LHCN-M2 (cell line): Measurements from ENCODE around the gene RNF182. TPM values are rescaled to one million over a fixed set of nuclear protein-coding genes. Genes with fewer than 3 reads are reported as not detected.
"Not testable (repeated sequence)": the region's sequence is repeated elsewhere in the genome, so short reads cannot be mapped to it uniquely, and the experiment has no call there.

Source experiments
- DNase-seq: peaks from one replicate; pipeline ENCODE4 v3.0.0-alpha.2; 2012; ENCODE audit warnings: low read depth
- total RNA-seq: library from RNA; depleted of rRNA; stranded (reverse); fragments of >200 nt; gene quantifications from 2 replicates; pipeline ENCODE4 v1.2.3, GENCODE V29; 2014

RNF182 gene
- total RNA-seq, 1 experiment from 2014 or later = 2.1 TPM

DNA sequence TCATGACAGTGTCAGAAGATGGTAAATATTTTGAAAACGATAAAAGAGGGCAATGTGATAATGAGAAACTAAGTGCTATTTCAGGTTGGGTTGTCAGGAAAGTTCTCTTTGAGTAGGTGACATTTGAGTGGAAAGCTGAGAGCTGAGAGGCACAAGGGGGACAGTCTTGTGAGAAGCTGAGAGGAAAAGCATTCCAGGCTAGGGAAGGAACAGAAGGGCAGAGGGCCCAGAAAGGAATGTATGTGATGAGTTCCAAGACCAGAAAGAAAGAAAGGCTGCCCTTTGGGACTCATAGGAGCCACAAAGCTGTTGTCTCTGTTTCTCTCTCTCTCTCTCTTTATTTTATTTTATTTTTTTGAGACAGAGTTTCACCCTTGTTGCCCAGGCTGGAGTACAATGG lies 7.6 kb upstream of the RNF182 start:
- DNase-seq = no peak

GRCh38 chr6:13918686-13919250 lies 6.0 kb upstream of the RNF182 start:
- no peak for DNase-seq

DNA sequence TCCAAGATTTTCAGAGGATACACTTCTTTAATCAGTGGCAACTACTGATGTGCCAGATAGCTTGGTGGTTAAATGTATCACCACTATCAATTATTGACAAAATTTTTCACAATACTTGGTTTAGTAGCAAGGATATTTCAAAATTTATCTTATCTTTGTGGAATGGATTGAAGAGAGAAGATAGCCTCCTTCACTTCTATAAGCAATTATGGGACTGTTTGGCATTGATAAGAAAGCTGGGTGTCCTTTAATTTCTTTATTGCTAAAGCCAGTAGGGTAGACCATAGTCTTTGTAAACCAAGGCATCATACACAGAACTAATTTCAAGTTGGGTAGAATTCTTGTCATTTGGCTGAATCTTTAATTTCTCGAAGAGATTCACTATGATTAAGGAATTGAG lies 4.9 kb upstream of the RNF182 start:
- DNase-seq = no peak

GRCh38 chr6:13920552-13920951 lies 4.2 kb upstream of the RNF182 start:
- no peak for DNase-seq

DNA sequence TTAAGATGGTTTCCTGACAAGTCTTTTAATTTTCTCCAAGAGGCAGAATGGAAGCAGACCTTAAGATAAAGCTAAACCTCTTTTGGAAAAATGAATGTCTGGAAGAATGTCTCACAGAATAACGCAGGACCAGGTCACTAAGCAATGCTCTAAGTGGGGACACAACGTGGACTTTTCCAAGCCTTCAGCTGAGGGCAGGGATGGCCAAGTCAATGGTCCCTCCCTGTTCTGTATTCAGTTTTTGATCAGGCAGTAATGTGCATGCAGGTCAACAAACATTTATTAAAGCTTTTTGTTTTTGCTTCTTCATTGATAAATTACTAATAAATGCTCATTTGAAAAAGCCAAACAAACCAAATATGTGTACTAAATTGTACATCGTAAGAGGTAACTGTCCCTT lies 2.0 kb upstream of the RNF182 start:
- no peak for DNase-seq

DNA sequence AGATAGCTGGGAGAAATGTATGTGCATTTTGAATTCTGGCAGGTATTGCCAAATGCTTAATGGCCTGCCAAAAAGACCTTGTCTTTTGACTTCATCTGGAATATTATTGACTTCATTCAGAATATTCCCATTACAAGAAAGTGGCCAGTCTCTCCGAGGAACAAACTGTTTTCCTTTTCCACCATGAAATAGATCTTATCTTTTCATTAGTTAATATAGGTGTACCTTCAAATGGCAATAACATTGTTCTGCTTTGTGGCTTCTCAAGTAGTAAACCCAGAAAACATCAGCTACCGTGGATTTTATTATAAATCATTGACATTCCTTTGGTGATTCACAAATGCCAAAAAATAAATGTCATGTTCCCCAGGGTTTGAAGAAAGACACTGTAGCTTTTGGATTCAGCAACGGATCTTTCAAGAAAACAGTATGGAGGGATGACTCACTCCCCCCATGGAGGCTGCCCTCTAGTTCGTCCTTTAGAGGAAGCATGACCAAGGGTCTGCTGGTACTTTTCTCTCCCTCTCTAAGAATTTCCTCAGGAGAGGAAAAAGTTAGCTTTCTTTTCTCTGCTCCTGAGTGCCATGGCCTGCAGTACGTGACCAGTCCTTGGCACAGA lies 1.1 kb upstream of the RNF182 start:
- peak; percentile 62 for DNase-seq

GRCh38 chr6:13924146-13924948 lies 405 bp upstream of the RNF182 start:
- peak; percentile 32 for DNase-seq

GRCh38 chr6:13926378-13926777 lies 1.6 kb downstream of the RNF182 start:
- no peak for DNase-seq

- no peak for DNase-seq
These were observed 2.5 kb downstream of the RNF182 start for GRCh38 chr6:13927203-13927602.

GRCh38 chr6:13929196-13929595 lies 4.4 kb downstream of the RNF182 start:
- no peak for DNase-seq

GRCh38 chr6:13931797-13932402 lies 7.1 kb downstream of the RNF182 start:
- no peak for DNase-seq

GRCh38 chr6:13932785-13933184 lies 8.0 kb downstream of the RNF182 start:
- no peak for DNase-seq

DNA sequence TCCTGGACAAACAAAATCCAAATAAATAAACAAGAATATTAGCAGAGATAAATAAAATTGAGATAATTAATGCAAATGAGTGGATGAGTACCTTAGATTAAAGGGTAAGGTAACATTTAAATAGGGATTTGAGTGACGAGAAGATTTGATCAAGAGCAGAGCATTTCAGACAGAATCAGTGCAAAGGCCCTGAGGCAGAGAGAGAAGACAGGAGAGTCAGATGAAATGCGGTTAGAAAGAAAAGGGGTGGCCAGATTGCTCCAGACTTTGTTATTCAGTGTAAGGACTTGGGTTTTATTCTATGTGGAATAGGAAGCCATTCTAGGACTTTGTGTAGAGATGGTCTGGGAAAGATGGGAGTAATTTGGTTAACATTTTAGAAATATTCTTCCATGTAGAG lies 10.0 kb downstream of the RNF182 start:
- DNase-seq = no peak

DNA sequence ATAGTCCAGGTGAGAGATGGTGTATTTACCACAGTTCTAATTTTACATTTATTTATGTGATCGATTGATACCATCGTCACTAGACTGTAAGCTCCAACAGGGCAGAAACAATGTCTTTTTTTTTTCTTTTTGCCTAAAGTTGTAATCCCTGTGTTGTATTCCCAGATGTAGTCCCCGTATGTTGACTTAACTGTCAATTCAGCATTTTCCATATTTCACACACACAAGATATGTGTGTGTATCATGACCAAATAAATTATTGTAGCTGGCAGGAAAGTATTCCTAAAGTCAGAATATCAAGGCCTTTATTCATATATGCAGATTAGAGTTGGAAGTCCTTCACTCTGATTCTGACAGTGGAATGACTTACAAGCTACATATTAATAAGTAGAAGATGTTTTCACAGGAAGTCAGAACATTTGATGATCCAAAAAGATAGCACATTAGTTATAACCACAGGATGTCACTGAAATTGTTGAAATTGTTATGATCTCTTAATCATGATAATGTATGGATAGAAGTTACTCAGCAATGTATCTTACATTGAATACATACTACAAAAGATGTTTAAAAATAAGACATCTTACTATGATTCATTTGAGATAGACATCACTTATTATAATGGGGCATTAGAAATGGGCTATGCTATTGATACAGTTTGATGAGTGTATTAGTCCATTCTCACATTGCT lies 10.6 kb downstream of the RNF182 start:
- DNase-seq = no peak

- DNase-seq = not testable (repeated sequence)
These were observed 11.1 kb downstream of the RNF182 start for GRCh38 chr6:13935881-13936261.

- no peak for DNase-seq
These were observed 17.1 kb downstream of the RNF182 start for GRCh38 chr6:13941902-13942301.

- no peak for DNase-seq
These were observed 19.2 kb downstream of the RNF182 start for GRCh38 chr6:13943943-13944342.

DNA sequence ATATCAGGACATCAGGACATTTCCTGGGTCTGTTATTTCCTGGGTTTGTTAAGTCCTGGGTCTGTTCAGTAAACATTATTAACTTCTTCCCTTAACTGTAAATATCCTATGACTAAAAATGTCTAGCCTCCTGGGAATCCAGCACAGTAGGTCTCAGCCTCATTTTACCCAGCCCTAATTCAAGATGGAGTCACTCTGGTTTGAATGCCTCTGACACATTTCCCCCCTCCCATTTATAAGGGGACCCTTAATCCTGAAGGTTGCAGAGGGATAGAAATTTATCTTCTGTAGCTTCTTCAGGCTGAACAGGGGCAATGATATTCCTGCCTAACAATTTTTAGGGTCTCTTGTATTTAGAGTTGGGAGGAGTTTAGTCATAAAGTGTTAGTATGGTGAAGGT lies 21.8 kb downstream of the RNF182 start:
- DNase-seq = no peak

DNA sequence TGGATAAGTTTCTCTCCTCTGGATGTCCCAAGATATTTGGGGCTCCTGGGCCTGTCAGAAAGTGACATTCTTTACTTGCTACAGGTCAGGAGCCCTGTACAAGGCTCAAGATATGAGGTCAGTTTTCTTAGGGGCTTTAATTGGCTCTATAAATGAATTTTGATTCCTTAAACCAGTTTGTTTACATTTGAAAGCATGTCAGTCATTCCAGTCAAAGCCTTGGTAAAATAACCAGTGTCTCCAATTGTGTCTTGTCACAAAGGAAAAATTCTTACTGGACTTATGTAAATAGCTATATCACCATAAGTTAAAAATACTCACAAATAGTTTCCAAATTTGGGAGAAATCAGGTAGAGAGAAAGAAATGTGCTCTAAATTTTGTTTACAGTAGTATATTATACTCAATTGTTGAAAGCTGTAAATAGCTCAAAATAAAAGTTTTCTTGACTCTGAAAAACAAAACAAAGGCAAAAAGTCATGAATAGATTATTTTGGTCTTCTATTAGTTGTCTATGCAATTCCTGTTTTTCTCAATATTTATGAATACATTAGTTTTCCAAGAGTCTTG lies 22.9 kb downstream of the RNF182 start:
- DNase-seq = no peak

DNA sequence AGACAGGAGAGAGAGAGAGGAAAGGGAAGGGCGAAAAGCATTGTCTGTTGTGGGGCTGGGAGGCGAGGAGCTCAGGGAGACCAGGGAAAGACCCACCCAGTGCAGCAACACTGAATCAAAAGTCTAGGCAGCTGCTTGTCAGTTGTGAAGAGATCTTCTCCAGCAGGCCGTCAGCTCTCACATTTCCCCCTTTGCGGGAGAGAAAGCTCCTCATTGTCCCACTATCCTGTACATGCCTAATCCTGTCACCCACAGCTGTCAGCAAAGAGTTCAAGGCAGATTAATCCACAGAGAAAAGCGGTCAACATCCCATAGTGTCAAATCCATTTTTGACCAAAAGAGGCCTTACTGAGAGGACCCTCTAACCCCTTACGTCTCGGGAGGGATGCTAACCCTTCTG lies 27.3 kb downstream of the RNF182 start:
- no peak for DNase-seq

GRCh38 chr6:13953061-13953705 lies 28.4 kb downstream of the RNF182 start:
- DNase-seq = no peak
